ENCODE data around the gene FOSB.

Gene FOSB

DNA sequence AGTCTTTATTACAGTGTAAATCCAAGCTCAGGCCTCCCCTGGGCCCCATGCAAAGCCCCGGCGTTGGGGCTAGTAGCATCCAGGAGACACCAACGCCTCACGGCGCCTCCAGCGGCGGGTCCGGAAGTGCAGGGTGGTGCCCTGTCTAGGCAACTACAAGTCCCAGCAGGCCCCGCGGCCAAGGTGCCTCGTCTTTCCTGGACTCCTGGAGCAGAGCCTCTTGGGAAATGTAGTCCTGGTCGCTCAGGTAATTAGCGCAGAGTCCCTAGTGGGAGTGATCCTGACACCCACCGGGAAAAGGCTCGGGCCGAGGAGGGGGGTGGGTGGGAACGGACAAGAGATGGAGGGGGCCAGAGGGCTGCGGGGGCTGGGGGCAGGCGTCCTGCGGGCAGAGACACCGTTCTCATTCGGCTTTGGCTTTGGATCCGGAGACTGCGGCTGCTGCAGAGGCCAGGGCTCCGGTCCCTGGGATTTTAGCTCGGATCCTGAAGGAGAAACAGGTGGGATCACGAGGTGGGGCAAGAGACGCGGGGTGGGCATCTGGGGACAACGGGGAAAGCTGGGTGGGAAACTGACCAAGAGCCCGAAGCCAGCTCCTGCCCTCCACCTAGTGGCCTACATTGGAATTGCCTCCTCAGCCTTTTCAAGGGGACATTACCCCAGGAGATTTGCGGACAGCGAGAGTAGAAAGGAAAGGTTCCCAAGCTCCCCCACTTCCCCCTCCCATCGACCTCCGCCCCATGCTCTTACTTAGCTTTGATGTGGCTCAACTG lies 17.7 kb downstream of the FOSB start:
- peak; percentile 98 for DNase-seq

- no peak for DNase-seq
These were observed 20.9 kb downstream of the FOSB start for GRCh38 chr19:45488708-45489107.

DNA sequence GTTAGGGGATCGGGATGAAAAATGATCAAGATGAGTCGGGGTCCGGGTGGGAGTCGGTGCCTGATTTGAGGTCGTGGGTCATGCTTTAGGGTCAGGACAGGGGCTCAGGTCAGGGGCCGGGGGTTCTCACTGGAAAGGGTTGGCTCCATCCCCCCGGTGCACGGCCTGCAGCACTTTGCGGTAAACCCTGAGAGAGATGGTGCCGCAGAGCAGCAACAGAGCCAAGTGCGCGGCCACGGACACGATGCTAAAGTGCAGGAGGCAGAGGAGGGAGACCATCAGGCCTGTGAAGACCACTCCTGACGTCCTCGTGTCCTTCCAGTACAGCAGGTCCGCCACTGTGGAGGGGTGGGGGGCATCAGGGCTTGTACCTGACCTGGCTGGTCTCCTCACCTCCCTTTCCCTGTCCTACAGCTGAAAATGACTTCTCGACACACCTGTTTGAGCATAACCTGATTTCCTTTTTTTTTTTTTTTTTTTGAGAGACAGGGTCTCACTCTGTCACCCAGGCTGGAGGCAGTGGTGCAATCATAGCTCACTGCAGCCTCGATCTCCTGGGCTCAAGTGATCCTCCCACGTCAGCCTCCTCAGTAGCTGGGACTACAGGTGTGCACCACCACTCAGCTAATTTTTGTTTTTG lies 21.5 kb downstream of the FOSB start:
- DNase-seq = no peak

DNA sequence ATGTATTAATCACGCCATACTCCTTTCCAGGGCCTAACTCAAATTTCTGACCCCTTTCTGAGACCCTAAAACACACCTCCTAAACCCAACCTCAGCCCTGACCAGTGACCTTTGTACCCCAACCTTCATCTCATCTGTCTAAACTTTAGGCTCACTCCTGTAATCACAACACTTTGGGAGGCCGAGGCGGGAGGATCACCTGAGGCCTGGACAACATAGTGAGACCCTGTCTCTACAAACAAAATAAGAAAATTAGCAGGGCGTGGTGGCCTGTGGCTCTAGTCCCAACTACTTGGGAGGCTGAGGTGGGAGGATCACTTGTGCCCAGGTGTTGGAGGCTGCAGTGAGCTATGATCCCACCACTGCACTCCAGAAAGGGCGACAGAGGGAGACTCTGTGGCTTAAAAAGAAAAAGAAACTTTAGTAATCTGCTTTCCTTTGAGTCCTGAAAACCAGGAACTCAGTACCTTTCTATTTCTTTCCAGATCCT lies 24.4 kb downstream of the FOSB start:
- DNase-seq = no peak

DNA sequence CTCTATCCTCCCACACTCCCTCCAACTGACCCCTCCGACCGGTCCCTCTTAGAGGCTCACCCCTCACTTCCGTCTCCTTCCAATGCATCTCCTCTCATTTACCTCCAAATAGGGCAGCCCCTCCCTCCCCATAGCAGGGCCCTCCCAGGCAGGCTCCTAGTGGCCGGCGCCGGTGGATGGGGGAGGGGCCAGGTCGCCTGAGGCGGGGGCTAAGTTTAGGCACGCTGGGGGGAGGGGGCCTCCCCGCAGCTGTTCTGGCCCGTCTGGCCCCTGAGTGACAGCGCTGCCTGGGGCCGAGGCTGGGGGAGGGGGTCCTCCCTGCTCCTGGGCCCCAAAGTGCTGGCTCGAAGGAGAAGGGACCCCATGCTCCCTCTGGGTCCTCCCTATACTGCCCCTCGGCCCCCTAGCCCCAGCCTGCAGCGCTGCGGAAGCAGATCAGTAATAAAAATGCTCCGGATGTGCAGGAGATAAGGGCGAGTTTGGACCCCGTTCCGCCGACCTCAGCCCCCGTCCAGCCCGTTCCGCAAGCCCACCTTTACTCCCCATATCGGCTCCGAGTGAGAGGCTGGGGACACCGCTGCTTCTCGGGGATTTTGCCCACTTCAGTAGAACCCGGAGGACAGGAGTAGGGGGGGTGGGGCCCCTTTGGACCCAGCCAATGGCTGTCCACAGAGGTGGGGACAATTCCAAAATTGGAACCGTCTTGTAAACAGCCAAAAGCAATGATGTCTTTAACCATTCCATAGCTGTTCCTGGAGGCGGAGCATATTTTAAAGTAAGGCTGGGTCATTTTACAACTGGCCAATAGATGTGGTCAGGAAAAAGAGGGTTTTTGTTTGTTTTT lies 25.1 kb downstream of the FOSB start:
- peak; percentile 36 for DNase-seq

DNA sequence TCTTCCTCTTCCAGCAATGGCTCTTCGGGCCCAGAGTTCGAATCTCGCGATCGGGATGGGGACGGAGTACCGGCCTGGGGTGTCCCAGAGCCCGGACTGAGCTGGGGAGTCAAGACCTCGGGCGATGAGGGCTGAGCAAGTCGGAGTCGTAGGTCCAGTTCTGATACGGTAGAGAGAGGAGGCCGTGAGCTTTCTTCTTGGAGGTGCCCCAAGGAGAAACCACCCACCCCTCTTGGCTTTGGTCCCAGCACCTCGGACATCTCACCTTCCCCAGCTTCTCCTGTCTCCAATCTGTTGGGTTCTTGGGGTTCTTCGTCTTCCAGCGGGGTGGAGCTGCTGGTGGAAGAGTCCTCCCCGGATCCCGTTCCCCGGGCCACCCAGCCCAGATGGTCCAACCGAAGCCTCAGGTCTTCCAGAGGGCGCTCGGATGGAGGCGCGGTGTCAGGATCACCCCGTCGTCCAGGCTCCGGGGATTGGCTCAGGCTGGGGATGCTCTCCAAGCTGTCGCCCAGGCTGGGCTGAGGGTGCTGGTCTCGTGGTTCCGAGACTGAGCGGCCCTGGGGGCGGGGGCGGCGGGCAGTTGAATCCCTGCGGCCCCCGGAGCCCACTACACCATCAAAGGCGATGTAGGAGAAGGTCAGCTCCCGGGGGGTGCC lies 26.6 kb downstream of the FOSB start:
- no peak for DNase-seq

DNA sequence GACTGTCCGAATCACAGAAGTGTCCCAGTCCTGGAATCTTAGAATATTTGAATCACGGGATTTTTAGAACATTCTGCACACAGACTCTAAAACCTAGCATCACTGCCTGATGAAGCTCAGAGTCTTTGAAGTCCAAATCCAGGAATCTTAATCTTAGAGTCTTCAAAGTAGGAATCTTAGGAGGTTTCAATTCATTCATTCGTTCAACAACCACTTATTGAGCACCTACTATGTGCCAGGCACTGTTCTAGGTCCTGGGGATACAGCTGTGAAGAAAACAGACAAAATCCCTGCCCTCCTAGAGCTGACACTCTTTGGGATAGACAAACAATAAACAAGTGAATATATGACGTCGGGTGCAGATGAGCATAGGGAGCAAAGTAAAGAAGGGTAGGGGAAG lies 27.4 kb downstream of the FOSB start:
- DNase-seq = no peak

GRCh38 chr19:45496349-45496953 lies 28.7 kb downstream of the FOSB start:
- DNase-seq = no peak

DNA sequence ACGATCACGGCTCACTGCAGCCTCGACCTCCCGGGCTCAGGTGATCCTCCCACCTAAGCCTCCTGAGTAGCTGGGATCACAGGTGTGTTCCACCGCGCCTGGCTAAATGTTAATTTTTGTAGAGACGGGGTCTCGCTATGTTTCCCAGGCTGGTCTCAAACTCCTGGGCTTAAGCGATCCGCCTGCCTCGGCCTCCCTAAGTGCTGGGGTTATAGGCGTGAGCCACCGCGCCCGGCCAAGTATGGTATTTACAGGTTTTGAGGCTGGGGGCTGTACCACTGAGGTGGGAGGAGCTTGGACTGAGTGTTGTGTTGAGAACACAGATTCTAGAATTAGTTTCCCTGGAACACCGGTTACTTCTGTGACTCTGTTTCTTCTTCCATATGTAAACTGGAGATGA lies 30.0 kb downstream of the FOSB start:
- no peak for DNase-seq

GRCh38 chr19:45498411-45499195 lies 30.8 kb downstream of the FOSB start, which contains the start of gene PPM1N:
Gene PPM1N (plus strand): TSS chr19:45498443. CDS start chr19:45498473, 30 bp downstream.
- no peak for DNase-seq

DNA sequence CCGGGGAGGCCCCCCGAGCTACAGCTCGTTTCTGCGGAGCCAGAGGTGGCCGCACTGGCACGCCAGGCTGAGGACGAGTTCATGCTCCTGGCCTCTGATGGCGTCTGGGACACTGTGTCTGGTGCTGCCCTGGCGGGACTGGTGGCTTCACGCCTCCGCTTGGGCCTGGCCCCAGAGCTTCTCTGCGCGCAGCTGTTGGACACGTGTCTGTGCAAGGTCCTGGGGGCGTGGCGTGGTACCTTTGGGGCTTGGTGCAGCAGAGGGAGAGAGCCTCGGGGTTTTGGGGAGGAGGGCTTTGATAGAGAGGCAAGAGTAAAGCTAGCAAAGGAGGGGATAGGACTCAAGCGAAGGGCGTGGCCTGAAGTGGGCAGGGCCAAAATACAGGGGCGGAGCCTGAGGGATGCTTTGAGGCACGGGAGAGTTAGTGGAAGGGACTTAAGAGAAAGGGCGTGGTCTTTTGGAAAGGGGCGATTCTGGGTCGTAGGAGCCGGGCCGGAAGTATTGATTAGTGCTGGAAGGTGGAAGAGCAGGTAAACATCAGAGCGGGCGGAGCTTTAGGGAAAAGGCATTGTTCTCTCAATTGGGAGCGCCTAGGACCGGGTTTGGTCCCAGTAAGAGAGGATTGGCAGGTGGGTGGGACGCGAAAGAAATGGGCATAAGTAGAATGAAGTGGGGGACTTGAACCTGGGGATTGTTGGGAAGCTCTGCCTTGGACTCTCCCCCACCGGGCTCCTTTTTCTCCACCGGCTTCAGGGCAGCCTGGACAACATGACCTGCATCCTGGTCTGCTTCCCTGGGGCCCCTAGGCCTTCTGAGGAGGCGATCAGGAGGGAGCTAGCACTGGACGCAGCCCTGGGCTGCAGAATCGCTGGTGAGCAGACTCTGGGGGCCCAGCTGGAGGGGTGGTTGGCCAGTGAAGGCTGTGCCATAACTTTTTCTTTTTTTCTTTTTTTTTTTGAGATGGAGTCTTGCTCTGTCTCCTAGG lies 31.7 kb downstream of the FOSB start:
- peak; percentile 44 for DNase-seq

DNA sequence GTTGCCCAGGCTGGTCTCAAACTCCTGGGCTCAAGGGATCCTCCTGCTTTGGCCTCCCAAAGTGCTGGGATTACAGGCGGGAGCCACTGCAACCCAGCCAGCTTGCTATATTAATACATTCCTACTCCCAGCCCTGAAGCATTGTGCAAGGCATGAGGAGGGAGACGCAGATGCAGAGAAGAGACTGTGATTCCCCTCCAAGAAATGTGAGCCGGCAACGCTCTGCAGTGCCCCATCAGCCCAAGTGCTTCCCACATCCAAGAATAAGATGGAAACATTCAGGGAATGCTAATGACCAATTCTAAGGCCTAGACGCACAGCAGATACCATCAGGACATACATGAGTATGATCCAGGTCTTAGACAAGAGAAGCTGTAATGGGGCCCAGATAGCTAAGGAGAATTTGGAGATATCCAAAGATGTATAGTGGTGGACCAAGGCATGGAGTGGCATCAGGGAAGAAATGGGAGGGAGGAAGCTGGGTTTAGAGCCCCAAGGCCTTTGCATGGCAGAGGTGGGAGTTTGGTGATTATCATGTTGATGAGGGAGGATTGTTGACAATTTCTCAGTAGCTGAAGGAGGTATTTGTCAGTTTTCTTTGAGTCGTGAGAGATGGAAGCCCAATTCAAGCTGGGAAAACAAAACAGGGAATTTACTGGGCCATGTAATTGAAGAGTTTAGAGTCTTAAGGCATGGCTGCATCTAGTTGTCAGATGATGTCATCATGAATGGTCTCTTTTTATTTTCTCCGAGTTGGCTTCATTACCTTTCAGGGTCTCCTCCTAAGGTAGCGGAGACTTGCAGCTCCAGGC lies 33.3 kb downstream of the FOSB start:
- no peak for DNase-seq

DNA sequence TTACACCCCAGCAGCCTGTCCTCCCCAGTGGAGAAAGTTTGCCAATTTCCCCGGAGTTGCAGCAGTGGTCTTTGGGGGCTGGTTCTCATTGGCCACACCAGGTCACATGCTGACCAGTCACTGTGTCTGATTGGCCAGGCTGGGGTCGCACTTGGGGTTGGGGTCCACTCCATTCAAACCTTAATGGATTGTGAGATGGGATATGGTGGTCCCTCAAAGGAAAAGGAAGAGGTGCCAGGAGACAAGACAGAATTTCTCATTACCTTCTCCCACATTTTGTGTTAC lies 33.9 kb downstream of the FOSB start:
- DNase-seq = peak; percentile 24

DNA sequence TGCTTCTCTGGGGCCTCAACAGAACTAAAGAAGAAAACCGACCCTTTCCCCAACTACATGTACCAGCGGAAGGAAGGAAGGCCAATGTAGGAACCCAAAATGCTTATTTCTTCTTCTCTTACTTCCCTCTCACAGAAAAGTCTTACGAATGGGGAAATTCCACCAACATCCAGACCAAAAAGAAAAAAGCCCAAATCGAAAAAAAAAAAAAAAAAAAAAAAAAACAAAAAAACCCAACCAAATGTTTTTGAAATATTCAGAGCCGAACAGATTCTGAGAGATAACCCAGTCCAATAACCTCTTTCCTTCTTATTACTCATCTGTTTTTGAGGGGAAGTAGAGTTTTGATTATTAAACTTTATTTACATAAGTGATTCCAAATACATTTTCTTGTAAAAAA lies 34.3 kb downstream of the FOSB start:
- DNase-seq = peak; percentile 88

- no peak for DNase-seq
These were observed 36.1 kb downstream of the FOSB start for GRCh38 chr19:45503909-45504308.

- DNase-seq = no peak
These were observed 37.6 kb downstream of the FOSB start for GRCh38 chr19:45505151-45505995.

DNA sequence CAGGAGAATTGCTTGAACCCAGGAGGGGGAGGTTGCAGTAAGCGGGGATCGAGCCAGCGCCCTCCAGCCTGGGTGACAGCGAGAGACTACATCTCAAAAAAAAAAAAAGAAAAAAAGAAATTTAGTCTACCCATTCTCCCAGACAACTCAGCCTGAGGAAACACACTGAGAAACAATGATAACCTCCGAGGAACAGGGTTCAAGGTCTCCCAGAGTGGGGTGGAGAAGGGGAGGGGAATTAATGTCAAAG lies 38.1 kb downstream of the FOSB start:
- no peak for DNase-seq

DNA sequence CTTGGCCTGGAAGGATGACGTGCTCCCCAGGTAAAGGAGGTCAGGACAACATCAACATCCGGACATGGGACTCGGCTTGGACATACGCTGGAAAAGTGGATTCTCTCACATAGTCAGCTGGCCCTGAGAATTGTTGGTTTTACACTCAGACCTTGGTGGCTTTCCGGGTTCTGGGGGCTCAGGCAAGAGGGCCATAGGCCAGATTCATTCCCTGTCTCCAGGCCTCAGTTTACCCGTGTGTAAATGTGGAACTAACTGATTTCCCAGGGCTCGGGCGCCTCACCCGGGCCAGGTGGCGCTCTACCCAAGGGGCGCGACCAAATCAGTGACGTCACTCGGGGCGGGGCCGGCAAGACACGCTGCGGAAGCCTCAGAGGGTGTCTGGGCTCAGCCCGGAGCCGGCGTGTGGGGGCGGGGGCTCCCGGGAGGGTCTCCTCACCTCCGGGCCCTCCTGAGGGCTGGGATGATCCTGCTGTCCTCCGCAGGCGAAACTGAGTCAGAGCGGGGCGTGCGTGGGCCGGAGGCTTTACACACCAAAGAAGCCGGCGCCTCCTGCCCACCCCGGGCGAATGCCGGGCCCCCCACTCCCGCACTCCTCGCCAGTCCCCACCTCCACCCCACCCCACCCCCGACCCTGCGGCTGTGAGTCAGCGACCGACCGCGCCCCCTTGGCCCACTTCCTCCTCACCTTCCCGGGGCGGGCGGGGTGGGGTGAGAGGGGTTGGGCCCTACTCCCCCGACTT lies 38.6 kb downstream of the FOSB start:
- DNase-seq = peak; percentile 96
